CD4-positive, alpha-beta T cell treated with Interleukin-21 for 1 hour (primary cell): Measurements from ENCODE around the gene SMO.

Experiments
- DNase-seq: peaks from one replicate; pipeline ENCODE4 v3.0.0-alpha.2; 2020

The SMO gene

GRCh38 chr7:129188372-129188891, at the start of gene SMO:
Gene SMO (plus strand): TSS chr7:129188633. CDS start chr7:129189152, 519 bp downstream.
- no peak for DNase-seq

- no peak for DNase-seq
These were observed 44.7 kb upstream of the SMO start for GRCh38 chr7:129143724-129144094.

- DNase-seq = peak; percentile 70
These were observed 44.2 kb upstream of the SMO start, which contains the start of gene TSPAN33 for GRCh38 chr7:129144095-129144833. Gene TSPAN33 (plus strand): TSS chr7:129144707. CDS start chr7:129144981, 274 bp downstream.

DNA sequence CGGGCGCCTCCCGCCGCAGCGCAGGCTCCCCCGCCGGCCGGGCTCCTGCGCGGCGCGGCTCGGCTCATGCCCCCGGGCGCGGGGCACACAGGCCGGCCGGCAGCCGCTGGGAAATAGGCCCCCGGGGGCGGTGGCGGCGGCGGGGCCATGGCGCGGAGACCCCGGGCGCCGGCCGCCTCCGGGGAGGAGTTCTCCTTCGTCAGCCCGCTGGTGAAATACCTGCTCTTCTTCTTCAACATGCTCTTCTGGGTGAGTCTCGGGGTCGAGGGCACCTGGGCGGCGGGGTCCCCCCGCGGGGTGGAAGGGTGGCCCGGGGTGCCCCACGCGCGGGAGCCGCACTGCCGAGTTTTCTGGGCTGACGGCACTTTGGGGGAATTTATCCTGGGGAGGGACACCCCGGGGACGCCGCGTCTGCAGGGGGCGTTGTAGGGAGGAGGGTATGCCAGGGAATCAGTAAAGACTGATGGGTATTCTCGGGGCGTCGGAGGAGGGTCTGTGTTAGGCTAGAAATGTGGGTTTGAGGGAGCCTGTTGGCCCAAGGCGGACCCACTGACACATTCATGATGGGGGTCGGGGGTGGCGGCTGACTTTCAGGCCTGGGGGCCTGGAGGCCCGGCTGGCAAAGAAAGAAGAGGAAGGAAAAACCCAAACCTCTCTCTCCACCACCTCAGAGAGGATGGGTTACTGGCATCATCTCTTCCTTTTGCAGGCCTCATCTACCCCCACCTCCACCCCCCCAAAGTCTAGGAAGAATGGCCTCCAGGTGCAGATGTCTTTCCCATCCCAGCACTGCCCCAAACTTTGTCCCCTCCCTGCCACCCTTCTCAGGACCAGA, 43.4 kb upstream of the SMO start:
- DNase-seq = peak; percentile 22

- DNase-seq = no peak
These were observed 42.0 kb upstream of the SMO start for GRCh38 chr7:129146237-129146979.

DNA sequence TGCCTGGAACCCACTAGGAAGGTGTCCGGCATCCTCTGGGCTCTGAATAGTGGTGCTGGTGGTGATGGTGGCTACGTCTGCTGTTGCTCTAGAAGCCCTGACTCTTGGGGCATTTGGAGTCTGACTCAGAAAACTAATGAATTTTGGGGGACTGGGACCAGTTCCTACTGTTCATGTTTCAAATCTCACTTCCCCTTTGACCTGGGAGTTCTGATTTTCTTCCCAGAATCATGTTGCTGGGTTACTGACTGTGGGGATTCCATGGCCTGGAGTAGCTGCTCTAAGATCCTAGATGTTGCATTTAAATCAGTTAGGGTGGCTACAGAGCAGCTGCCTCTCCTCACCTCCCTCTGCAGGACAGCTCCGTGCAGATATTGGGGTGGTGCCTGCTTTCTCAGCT, 40.7 kb upstream of the SMO start:
- DNase-seq = no peak

- no peak for DNase-seq
These were observed 38.9 kb upstream of the SMO start for GRCh38 chr7:129149511-129149910.

- DNase-seq = no peak
These were observed 38.0 kb upstream of the SMO start for GRCh38 chr7:129150199-129150996.

DNA sequence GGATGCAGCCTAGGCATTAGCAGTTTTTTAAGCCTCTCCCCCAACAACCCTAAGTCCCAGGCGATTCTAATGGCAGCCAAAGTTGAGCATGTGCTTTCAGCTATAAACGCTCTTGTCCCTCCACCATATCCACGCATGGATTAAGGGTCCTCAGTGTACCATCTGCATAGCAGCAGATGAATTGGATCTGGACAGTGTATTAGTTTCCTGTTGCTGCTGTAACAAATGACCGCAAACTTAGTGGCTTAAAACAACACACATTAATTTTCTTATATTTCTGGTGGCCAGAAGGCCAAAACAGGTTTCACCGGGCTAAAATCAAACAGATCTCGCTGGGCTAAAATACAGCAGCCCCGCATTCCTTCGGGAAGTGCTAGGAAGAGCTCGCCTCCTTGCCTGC, 30.8 kb upstream of the SMO start:
- no peak for DNase-seq

- DNase-seq = no peak
These were observed 28.9 kb upstream of the SMO start for GRCh38 chr7:129159539-129159938.

DNA sequence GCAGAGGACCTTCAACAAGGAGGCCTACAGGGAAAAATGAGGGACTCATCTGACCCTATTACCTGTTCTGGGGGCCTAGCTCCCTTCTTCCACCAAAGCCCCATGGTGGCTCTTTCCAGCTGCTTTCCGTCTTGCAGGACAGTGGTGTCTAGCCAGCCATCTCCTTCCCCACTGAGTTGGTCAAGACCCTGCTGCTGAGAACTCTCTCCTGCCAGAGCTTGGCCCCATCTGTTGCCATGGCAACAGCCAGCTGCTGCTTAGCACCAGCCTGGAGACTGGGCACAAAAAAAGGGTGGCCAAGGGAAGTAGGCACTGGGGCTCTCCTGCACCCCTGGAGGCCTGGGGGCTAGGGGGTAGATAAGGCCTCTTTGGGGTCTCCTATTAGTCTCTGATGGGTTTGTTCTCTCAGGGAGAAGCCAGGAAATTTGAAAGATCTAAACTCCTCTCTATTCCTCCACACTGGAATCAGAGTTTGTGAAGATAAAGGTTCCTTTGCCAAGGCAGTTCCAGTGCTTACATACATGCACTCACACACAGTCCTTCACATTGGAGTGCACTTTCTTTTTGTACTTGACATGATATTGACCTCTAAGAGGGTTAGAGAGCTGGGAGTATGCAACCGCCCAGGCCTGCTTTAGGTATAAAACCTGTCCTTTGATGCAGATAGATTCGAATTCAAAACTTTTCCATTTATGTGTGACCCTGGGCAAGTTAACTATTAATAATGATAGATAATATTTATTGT, 28.1 kb upstream of the SMO start:
- no peak for DNase-seq

DNA sequence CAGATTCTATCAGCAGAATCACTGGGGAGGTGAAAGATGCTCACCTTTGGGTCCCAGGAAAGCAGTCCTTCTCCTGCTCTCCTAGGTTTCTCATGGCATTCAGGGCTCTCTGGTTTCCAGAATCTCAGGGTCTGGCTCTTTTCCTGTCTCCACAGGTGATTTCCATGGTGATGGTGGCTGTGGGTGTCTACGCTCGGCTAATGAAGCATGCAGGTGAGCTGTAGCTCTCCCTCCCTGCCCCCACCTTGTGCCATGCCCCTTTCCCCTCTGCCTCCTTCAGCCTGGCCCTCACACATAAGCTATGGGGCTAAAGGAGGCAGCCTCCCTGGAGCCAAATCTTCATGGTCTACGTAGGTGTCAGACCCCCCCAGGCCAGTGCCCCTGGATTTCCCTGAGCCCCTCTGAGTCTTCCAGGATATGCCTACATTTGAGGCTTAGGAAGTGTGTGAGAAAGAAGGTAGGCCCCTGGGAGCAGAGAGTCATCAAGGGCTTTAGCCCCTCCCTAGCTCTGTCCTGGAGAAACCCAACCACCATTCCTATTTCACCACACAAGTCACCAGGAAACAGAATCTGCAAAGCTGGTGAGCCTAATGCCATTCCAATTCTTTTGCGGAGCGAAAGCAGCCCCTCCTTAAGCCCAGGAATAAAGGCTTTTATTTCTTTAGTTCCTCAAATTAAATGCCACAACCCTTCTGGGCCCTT, 26.8 kb upstream of the SMO start:
- no peak for DNase-seq

DNA sequence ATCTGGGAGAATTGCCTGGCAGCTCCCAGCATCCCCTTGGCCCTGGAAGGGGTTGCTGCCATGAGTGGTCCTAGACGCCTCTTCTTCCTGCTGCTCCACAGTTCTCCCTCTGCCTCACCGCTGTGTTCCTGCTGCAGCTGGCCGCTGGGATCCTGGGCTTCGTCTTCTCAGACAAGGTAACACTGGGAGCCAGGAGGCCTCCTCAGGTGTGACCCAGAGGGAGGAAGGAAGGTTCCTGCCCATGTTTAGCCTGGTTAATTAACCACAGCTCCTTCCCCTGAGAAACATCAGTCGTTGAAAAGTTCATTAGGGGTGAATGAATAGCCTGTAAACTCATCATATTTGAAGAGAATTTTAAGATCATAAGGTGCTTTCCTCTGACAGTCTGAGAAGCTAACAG, 25.7 kb upstream of the SMO start:
- no peak for DNase-seq

- peak; percentile 46 for DNase-seq
These were observed 24.4 kb upstream of the SMO start for GRCh38 chr7:129163875-129164544.

DNA sequence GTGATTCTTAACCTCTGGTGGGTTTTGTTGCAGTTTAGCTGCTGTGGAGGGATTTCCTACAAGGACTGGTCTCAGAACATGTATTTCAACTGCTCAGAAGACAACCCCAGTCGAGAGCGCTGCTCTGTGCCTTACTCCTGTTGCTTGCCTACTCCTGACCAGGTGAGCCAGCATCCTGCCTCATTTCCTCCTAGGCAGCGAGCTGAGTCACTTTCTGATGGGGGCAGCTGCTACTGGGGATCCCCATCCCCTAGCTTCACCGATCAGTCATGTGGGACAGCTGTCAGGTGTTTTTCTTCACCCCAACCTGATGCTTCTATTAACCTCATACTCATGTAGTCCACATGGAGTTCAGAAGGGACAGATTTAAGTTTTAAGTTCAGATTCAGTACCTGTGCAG, 21.7 kb upstream of the SMO start:
- no peak for DNase-seq

GRCh38 chr7:129167817-129168216, 20.6 kb upstream of the SMO start:
- no peak for DNase-seq

- DNase-seq = no peak
These were observed 20.0 kb upstream of the SMO start for GRCh38 chr7:129168231-129169021.

DNA sequence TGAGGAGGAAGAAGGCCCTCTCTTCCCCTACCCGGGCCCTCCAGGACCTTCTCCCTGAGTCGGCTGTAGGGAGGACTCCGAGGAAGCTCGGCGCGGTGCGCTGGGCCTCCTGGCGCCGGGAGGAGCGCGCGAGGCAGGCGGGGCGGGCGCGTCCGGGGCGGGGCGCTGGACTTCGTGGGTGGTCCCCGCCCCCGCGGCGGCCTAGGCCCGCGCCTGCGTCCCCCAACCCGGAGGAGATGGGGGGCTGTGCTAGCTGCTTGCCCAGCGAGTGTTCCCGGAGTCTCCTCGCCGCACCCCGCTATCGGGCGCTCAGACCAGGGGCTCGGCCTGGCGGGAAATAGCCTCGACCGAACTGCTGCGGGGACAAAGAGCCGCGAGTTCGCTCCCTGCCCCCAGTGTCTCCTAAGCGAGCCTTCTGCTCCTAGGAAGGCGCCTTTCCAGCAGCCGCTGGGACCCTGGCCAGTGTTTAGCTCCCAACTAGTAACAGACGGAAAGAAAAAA, 19.2 kb upstream of the SMO start:
- peak; percentile 32 for DNase-seq
